HEK293 (cell line): ENCODE data around the gene DHCR7.

Source experiments
- CTCF ChIA-PET: fragments of 350-600 bp; formaldehyde crosslinking; extraction: SDS; loops from one replicate; lab custom pipeline; 2021; ENCODE audit warnings: antibody characterized with exemption; lab: Yijun Ruan, JAX
- POLR2A ChIA-PET: fragments of 300-600 bp; formaldehyde crosslinking; extraction: SDS; loops from one replicate; lab custom pipeline; 2020; ENCODE audit warnings: antibody characterized with exemption, inconsistent platforms; lab: Yijun Ruan, JAX
- H3K27ac ChIP-seq: fragments of 200-500 bp; sonication (Bioruptor generic); 2 replicates; pipeline ENCODE4 v1.5.1; 2014; ENCODE audit warnings: low read depth, low read length, control low read depth, inconsistent platforms; ENCODE audit errors: extremely low read depth
- H3K36me3 ChIP-seq, 2 experiments: fragments of 200-500 bp in 1 of 2; sonication (Bioruptor generic) in 1 of 2; 1 replicate in 1 of 2; 2 replicates in 1 of 2; pipeline ENCODE4 v1.5.1; 2014 to 2017; ENCODE audit warnings: inconsistent platforms in 2 of 2, low read length in 2 of 2; ENCODE audit not compliant: control insufficient read depth in 2 of 2, insufficient read depth in 1 of 2
- H3K4me1 ChIP-seq: fragments of 200-500 bp; sonication (Bioruptor generic); 2 replicates; pipeline ENCODE4 v1.5.1; 2014; ENCODE audit warnings: mild to moderate bottlenecking, low read length, inconsistent platforms; ENCODE audit not compliant: control insufficient read depth, insufficient read depth
- H3K4me3 ChIP-seq: 2 replicates; pipeline ENCODE4 v1.5.1; 2011; ENCODE audit warnings: low read depth, mild to moderate bottlenecking, control low read depth, low read length, moderate library complexity
- H3K9me3 ChIP-seq: fragments of 200-500 bp; sonication (Bioruptor generic); 2 replicates; pipeline ENCODE4 v1.5.1; 2014; ENCODE audit warnings: low read depth, low read length, inconsistent platforms; ENCODE audit not compliant: control insufficient read depth, insufficient read depth
- KLF8 ChIP-seq: fragments of 450-650 bp; formaldehyde crosslinking; IDR thresholded peaks from 2 replicates; pipeline ENCODE4 v1.5.1; 2016; ENCODE audit warnings: missing biosample characterization, missing genetic modification characterization
- PRDM1 ChIP-seq: fragments of 450-650 bp; formaldehyde crosslinking; IDR thresholded peaks from 2 replicates; pipeline ENCODE4; 2016; ENCODE audit warnings: missing biosample characterization, missing genetic modification characterization
- ZBTB21 ChIP-seq: fragments of 450-650 bp; formaldehyde crosslinking; IDR thresholded peaks from 2 replicates; pipeline ENCODE4 v1.5.1; 2017; ENCODE audit warnings: missing biosample characterization, missing genetic modification characterization
- ZNF112 ChIP-seq: fragments of 450-650 bp; formaldehyde crosslinking; IDR thresholded peaks from 2 replicates; pipeline ENCODE4 v1.5.0; 2017; ENCODE audit warnings: missing biosample characterization, missing genetic modification characterization
- ZNF121 ChIP-seq: fragments of 450-650 bp; formaldehyde crosslinking; IDR thresholded peaks from 2 replicates; pipeline ENCODE4 v1.5.1; 2016; ENCODE audit warnings: missing biosample characterization, missing genetic modification characterization
- ZNF132 ChIP-seq: fragments of 450-650 bp; formaldehyde crosslinking; IDR thresholded peaks from 2 replicates; pipeline ENCODE4 v1.5.1; 2017; ENCODE audit warnings: missing biosample characterization, missing genetic modification characterization, borderline replicate concordance
- ZNF146 ChIP-seq: fragments of 450-650 bp; formaldehyde crosslinking; IDR thresholded peaks from 2 replicates; pipeline ENCODE4 v1.5.1; 2016; ENCODE audit warnings: missing biosample characterization, missing genetic modification characterization
- ZNF16 ChIP-seq: fragments of 450-650 bp; formaldehyde crosslinking; IDR thresholded peaks from 2 replicates; pipeline ENCODE4 v1.5.1; 2016; ENCODE audit warnings: low read depth, missing biosample characterization, missing genetic modification characterization
- ZNF248 ChIP-seq: fragments of 450-650 bp; formaldehyde crosslinking; IDR thresholded peaks from 2 replicates; pipeline ENCODE4 v1.5.1; 2017; ENCODE audit warnings: missing biosample characterization, missing genetic modification characterization
- ZNF394 ChIP-seq: fragments of 450-650 bp; formaldehyde crosslinking; IDR thresholded peaks from 2 replicates; pipeline ENCODE4 v1.5.1; 2016; ENCODE audit warnings: missing biosample characterization, missing genetic modification characterization, mild to moderate bottlenecking, moderate library complexity, borderline replicate concordance
- ZNF510 ChIP-seq: fragments of 450-650 bp; formaldehyde crosslinking; IDR thresholded peaks from 2 replicates; pipeline ENCODE4 v1.5.1; 2018; ENCODE audit warnings: mild to moderate bottlenecking, missing genetic modification characterization, missing biosample characterization; ENCODE audit not compliant: insufficient replicate concordance
- ZNF529 ChIP-seq: fragments of 450-650 bp; formaldehyde crosslinking; IDR thresholded peaks from 2 replicates; pipeline ENCODE4 v1.5.1; 2017; ENCODE audit warnings: missing genetic modification characterization, missing biosample characterization; ENCODE audit not compliant: insufficient replicate concordance
- ZNF548 ChIP-seq: fragments of 450-650 bp; formaldehyde crosslinking; IDR thresholded peaks from 2 replicates; pipeline ENCODE4 v1.5.1; 2016; ENCODE audit warnings: missing biosample characterization, missing genetic modification characterization
- ZNF555 ChIP-seq: fragments of 450-650 bp; formaldehyde crosslinking; conservative IDR thresholded peaks from 2 replicates; pipeline ENCODE4 v1.5.1; 2017; ENCODE audit warnings: missing biosample characterization, mild to moderate bottlenecking, missing genetic modification characterization, inconsistent platforms
- ZNF561 ChIP-seq: fragments of 450-650 bp; IDR thresholded peaks from 2 replicates; pipeline ENCODE4 v1.5.1; 2018; ENCODE audit warnings: missing biosample characterization, missing genetic modification characterization, borderline replicate concordance
- ZNF654 ChIP-seq: fragments of 450-650 bp; formaldehyde crosslinking; IDR thresholded peaks from 2 replicates; pipeline ENCODE4 v1.5.1; 2016; ENCODE audit warnings: low read depth, missing biosample characterization, missing genetic modification characterization
- ZNF776 ChIP-seq: fragments of 450-650 bp; formaldehyde crosslinking; IDR thresholded peaks from 2 replicates; pipeline ENCODE4 v1.5.0; 2017; ENCODE audit warnings: missing biosample characterization, missing genetic modification characterization, borderline replicate concordance
- ZNF791 ChIP-seq: fragments of 450-650 bp; formaldehyde crosslinking; IDR thresholded peaks from 2 replicates; pipeline ENCODE4 v1.5.1; 2016; ENCODE audit warnings: missing biosample characterization, missing genetic modification characterization
- TF ChIP-seq, protein P1 (sequence below): IDR thresholded peaks from 2 replicates; pipeline ENCODE4 v1.6.1; 2011; ENCODE audit warnings: mild to moderate bottlenecking, low read depth, low read length, borderline replicate concordance
- TF ChIP-seq, protein P2 (sequence below): fragments of 450-650 bp; formaldehyde crosslinking; IDR thresholded peaks from 2 replicates; pipeline ENCODE4 v1.5.1; 2016; ENCODE audit warnings: missing biosample characterization, missing genetic modification characterization, low read depth
- TF ChIP-seq, protein P3 (sequence below): fragments of 450-650 bp; formaldehyde crosslinking; IDR thresholded peaks from 2 replicates; pipeline ENCODE4 v1.5.1; 2016; ENCODE audit warnings: missing biosample characterization, missing genetic modification characterization
- TF ChIP-seq, protein P4 (sequence below): fragments of 450-650 bp; formaldehyde crosslinking; IDR thresholded peaks from 2 replicates; pipeline ENCODE4 v1.5.1; 2017; ENCODE audit warnings: missing biosample characterization, missing genetic modification characterization
- TF ChIP-seq, protein P5 (sequence below): fragments of 450-650 bp; formaldehyde crosslinking; IDR thresholded peaks from 2 replicates; pipeline ENCODE4 v1.5.1; 2016; ENCODE audit warnings: missing biosample characterization, missing genetic modification characterization
- TF ChIP-seq, protein P6 (sequence below): fragments of 450-650 bp; formaldehyde crosslinking; IDR thresholded peaks from 2 replicates; pipeline ENCODE4 v1.5.1; 2016; ENCODE audit warnings: missing biosample characterization, missing genetic modification characterization
- TF ChIP-seq, protein P7 (sequence below): fragments of 450-650 bp; formaldehyde crosslinking; IDR thresholded peaks from 2 replicates; pipeline ENCODE4 v1.5.1; 2016; ENCODE audit warnings: missing biosample characterization, missing genetic modification characterization

Gene DHCR7

DNA sequence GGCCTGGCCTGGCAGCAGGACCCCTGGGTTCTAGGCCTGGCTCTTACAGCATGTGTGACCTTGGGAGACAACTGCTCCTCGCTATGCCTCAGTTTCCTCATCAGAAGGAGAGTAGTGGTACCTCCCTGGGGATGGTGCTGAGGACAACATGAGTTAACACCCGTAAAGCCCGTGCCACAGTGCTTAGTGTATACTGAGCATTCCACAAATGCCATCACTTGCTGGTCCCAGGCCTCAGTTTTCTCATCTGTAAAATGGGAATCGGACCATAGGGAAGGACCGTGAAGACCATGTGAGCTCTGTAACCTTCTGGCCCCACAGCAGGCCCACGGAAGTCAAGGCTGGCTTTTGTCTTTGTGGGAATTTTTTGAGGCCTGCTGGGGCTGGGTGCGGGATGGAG, 52.4 kb downstream of the DHCR7 start:
- TF ChIP-seq ZNF16 (tag by site-specific recombination) (no peak), ZNF146 (tag by site-specific recombination) (no peak), ZBTB21 (no peak), ZNF776 (tag by site-specific recombination) (no peak), ZNF654 (tag by site-specific recombination) (no peak), PRDM1 (no peak), ZNF510 (tag by site-specific recombination) (no peak), ZNF561 (tag by site-specific recombination) (no peak), ZNF248 (tag by site-specific recombination) (no peak), ZNF121 (tag by site-specific recombination) (no peak), ZNF555 (tag by site-specific recombination) (no peak), ZNF394 (no peak), ZNF112 (no peak)
- TF ChIP-seq, protein P1, sequence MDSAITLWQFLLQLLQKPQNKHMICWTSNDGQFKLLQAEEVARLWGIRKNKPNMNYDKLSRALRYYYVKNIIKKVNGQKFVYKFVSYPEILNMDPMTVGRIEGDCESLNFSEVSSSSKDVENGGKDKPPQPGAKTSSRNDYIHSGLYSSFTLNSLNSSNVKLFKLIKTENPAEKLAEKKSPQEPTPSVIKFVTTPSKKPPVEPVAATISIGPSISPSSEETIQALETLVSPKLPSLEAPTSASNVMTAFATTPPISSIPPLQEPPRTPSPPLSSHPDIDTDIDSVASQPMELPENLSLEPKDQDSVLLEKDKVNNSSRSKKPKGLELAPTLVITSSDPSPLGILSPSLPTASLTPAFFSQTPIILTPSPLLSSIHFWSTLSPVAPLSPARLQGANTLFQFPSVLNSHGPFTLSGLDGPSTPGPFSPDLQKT = no peak
- TF ChIP-seq, protein P2, sequence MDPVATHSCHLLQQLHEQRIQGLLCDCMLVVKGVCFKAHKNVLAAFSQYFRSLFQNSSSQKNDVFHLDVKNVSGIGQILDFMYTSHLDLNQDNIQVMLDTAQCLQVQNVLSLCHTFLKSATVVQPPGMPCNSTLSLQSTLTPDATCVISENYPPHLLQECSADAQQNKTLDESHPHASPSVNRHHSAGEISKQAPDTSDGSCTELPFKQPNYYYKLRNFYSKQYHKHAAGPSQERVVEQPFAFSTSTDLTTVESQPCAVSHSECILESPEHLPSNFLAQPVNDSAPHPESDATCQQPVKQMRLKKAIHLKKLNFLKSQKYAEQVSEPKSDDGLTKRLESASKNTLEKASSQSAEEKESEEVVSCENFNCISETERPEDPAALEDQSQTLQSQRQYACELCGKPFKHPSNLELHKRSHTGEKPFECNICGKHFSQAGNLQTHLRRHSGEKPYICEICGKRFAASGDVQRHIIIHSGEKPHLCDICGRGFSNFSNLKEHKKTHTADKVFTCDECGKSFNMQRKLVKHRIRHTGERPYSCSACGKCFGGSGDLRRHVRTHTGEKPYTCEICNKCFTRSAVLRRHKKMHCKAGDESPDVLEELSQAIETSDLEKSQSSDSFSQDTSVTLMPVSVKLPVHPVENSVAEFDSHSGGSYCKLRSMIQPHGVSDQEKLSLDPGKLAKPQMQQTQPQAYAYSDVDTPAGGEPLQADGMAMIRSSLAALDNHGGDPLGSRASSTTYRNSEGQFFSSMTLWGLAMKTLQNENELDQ (tag by site-specific recombination) = no peak
- TF ChIP-seq, protein P3, sequence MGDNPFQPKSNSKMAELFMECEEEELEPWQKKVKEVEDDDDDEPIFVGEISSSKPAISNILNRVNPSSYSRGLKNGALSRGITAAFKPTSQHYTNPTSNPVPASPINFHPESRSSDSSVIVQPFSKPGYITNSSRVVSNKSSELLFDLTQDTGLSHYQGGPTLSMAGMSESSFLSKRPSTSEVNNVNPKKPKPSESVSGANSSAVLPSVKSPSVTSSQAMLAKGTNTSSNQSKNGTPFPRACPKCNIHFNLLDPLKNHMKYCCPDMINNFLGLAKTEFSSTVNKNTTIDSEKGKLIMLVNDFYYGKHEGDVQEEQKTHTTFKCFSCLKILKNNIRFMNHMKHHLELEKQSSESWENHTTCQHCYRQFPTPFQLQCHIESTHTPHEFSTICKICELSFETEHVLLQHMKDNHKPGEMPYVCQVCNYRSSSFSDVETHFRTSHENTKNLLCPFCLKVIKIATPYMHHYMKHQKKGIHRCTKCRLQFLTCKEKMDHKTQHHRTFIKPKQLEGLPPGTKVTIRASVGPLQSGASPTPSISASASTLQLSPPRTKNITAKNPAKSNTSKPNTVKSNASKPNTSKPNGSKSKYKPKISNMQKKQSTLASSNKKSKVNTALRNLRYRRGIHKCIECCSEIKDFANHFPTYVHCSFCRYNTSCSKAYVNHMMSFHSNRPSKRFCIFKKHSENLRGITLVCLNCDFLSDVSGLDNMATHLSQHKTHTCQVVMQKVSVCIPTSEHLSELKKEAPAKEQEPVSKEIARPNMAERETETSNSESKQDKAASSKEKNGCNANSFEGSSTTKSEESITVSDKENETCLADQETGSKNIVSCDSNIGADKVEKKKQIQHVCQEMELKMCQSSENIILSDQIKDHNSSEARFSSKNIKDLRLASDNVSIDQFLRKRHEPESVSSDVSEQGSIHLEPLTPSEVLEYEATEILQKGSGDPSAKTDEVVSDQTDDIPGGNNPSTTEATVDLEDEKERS = no peak
- no peaks in the 10 kb centered on the region for H3K36me3 ChIP-seq
- H3K4me3 ChIP-seq = no peak overlapping the region
- ChIA-PET CTCF (no interaction called here), POLR2A (no interaction called here)
- H3K9me3 ChIP-seq = no peaks in the 10 kb centered on the region
- no peak overlapping the region for H3K27ac ChIP-seq
- H3K4me1 ChIP-seq = no peaks in the 10 kb centered on the region

DNA sequence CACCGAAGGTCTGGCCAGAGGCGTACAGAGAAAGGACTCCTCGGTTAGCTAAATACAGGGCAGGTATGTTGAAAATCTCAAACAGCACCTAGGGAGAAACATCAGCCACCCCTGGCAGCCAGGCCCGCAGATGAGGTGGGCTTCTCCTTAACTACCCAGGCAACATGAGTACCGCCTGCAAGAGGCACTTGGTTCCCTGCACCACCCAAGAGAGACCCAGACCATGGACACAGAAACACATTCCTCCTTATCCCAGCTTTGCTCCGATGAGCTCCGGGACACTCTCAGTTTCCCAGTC, 53.0 kb downstream of the DHCR7 start:
- H3K9me3 ChIP-seq = no peaks in the 10 kb centered on the region
- H3K4me3 ChIP-seq = no peak overlapping the region
- H3K27ac ChIP-seq = no peak overlapping the region
- H3K4me1 ChIP-seq = no peaks in the 10 kb centered on the region
- CTCF ChIA-PET = interaction anchor here (1.1 kb wide), 1 partner anchor 25 kb away, joined by 3 read pairs; no protein-coding TSS in a partner anchor
- no peaks in the 10 kb centered on the region for H3K36me3 ChIP-seq
- POLR2A ChIA-PET = no interaction called here
- TF ChIP-seq ZNF561 (tag by site-specific recombination) (no peak), KLF8 (tag by site-specific recombination) (no peak), ZNF132 (no peak), ZNF548 (tag by site-specific recombination) (no peak), ZNF529 (no peak), ZNF791 (tag by site-specific recombination) (no peak)
- TF ChIP-seq, protein P4, sequence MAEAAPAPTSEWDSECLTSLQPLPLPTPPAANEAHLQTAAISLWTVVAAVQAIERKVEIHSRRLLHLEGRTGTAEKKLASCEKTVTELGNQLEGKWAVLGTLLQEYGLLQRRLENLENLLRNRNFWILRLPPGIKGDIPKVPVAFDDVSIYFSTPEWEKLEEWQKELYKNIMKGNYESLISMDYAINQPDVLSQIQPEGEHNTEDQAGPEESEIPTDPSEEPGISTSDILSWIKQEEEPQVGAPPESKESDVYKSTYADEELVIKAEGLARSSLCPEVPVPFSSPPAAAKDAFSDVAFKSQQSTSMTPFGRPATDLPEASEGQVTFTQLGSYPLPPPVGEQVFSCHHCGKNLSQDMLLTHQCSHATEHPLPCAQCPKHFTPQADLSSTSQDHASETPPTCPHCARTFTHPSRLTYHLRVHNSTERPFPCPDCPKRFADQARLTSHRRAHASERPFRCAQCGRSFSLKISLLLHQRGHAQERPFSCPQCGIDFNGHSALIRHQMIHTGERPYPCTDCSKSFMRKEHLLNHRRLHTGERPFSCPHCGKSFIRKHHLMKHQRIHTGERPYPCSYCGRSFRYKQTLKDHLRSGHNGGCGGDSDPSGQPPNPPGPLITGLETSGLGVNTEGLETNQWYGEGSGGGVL = no peak
- TF ChIP-seq, protein P5, sequence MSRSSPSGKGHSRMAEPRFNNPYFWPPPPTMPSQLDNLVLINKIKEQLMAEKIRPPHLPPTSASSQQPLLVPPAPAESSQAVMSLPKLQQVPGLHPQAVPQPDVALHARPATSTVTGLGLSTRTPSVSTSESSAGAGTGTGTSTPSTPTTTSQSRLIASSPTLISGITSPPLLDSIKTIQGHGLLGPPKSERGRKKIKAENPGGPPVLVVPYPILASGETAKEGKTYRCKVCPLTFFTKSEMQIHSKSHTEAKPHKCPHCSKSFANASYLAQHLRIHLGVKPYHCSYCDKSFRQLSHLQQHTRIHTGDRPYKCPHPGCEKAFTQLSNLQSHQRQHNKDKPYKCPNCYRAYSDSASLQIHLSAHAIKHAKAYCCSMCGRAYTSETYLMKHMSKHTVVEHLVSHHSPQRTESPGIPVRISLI (tag by site-specific recombination) = no peak
- TF ChIP-seq, protein P6, sequence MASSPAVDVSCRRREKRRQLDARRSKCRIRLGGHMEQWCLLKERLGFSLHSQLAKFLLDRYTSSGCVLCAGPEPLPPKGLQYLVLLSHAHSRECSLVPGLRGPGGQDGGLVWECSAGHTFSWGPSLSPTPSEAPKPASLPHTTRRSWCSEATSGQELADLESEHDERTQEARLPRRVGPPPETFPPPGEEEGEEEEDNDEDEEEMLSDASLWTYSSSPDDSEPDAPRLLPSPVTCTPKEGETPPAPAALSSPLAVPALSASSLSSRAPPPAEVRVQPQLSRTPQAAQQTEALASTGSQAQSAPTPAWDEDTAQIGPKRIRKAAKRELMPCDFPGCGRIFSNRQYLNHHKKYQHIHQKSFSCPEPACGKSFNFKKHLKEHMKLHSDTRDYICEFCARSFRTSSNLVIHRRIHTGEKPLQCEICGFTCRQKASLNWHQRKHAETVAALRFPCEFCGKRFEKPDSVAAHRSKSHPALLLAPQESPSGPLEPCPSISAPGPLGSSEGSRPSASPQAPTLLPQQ = no peak
- TF ChIP-seq, protein P7, sequence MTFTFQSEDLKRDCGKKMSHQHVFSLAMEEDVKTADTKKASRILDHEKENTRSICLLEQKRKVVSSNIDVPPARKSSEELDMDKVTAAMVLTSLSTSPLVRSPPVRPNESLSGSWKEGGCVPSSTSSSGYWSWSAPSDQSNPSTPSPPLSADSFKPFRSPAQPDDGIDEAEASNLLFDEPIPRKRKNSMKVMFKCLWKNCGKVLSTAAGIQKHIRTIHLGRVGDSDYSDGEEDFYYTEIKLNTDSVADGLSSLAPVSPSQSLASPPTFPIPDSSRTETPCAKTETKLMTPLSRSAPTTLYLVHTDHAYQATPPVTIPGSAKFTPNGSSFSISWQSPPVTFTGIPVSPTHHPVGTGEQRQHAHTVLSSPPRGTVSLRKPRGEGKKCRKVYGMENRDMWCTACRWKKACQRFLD (tag by site-specific recombination) = no peak
